Measurements from ENCODE around the gene RPL27. TPM values are rescaled to one million over a fixed set of nuclear protein-coding genes. Genes with fewer than 3 reads are reported as not detected.

Gene RPL27
- total and polyA plus RNA-seq, 2 of the 13 experiments (the other 11 are each of a cell fraction or from before 2014, with no cell fraction given), result 1,585 to 5,840 TPM

DNA sequence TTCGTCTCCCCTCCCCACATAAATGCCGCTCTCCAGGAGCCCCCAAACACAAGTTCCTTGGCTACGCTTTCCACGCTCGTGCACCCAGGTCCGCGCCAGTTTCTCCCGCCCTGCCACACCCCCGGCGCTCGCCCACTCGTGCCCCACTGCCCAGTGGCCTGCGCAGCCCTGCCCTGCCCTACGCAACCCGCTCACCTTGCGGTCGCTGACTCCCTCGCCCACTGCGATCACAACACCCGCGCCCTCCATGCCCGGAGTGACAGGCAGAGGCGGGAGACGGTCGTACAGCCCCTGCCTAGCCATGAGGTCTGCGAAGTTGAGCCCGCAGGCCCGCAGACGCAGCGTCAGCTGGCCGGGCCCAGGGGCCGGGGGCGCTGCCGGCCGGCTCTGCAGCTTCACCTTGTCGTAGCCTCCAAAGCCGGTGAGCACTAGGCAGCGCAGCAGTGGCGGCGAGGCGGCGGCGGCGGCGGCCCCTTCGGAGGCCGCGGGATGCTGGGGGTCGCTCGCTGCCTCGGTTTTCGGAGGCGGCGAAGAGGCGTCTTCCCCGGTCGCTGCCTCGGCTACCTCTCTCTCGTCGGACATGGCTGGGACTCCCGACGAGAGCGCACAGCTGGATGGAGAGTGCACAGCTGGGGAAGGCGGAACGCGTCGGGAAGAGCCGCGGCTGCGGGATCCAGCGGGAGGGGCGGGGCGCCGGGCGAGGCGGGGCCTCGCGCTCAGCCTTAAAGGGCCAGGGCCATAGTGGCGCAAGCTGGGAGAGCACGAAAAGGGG is 23.7 kb downstream of the RPL27 start, which contains the start of gene VAT1 (continued):
- TF ChIP-seq, protein P1, sequence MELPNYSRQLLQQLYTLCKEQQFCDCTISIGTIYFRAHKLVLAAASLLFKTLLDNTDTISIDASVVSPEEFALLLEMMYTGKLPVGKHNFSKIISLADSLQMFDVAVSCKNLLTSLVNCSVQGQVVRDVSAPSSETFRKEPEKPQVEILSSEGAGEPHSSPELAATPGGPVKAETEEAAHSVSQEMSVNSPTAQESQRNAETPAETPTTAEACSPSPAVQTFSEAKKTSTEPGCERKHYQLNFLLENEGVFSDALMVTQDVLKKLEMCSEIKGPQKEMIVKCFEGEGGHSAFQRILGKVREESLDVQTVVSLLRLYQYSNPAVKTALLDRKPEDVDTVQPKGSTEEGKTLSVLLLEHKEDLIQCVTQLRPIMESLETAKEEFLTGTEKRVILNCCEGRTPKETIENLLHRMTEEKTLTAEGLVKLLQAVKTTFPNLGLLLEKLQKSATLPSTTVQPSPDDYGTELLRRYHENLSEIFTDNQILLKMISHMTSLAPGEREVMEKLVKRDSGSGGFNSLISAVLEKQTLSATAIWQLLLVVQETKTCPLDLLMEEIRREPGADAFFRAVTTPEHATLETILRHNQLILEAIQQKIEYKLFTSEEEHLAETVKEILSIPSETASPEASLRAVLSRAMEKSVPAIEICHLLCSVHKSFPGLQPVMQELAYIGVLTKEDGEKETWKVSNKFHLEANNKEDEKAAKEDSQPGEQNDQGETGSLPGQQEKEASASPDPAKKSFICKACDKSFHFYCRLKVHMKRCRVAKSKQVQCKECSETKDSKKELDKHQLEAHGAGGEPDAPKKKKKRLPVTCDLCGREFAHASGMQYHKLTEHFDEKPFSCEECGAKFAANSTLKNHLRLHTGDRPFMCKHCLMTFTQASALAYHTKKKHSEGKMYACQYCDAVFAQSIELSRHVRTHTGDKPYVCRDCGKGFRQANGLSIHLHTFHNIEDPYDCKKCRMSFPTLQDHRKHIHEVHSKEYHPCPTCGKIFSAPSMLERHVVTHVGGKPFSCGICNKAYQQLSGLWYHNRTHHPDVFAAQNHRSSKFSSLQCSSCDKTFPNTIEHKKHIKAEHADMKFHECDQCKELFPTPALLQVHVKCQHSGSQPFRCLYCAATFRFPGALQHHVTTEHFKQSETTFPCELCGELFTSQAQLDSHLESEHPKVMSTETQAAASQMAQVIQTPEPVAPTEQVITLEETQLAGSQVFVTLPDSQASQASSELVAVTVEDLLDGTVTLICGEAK (IDR thresholded peaks at IDR 0.05), result no peak
- TF ChIP-seq, protein P1 (CRISPR knock-in tag; IDR thresholded peaks at IDR 0.05), result peak; percentile 79
- TF ChIP-seq SRY (CRISPR knock-in tag; IDR thresholded peaks at IDR 0.05) (peak; percentile 60), RCOR2 (CRISPR knock-in tag; IDR thresholded peaks at IDR 0.05) (no peak), ZNF326 (CRISPR knock-in tag; IDR thresholded peaks at IDR 0.05; ENCODE audit: borderline replicate concordance) (no peak), FOXK1 (CRISPR knock-in tag; IDR thresholded peaks at IDR 0.05; ENCODE audit: borderline replicate concordance, low read depth) (peak; percentile 48; the same call in 1 of the 2 replicates), DMAP1 (CRISPR knock-in tag; IDR thresholded peaks at IDR 0.05) (peak; percentile 68), ZNF615 (CRISPR knock-in tag; IDR thresholded peaks at IDR 0.05; ENCODE audit: borderline replicate concordance) (no peak), EP300 (IDR thresholded peaks at IDR 0.05; ENCODE audit: low read depth in 2 of 2, low read length in 2 of 2) (no peak), EP300 (CRISPR knock-in tag; IDR thresholded peaks at IDR 0.05; ENCODE audit: borderline replicate concordance) (0 out of 2 replicates have a peak, but pooled peaks have one; percentile 32), ZNF382 (CRISPR knock-in tag; IDR thresholded peaks at IDR 0.05; ENCODE audit: borderline replicate concordance) (no peak), TMF1 (CRISPR knock-in tag; IDR thresholded peaks at IDR 0.05; ENCODE audit: low read depth) (0 out of 2 replicates have a peak, but pooled peaks have one; percentile 20), TGIF2 (CRISPR knock-in tag; IDR thresholded peaks at IDR 0.05) (peak; percentile 88), ZNF354B (CRISPR knock-in tag; IDR thresholded peaks at IDR 0.05) (no peak)
- TF ChIP-seq, protein P2, sequence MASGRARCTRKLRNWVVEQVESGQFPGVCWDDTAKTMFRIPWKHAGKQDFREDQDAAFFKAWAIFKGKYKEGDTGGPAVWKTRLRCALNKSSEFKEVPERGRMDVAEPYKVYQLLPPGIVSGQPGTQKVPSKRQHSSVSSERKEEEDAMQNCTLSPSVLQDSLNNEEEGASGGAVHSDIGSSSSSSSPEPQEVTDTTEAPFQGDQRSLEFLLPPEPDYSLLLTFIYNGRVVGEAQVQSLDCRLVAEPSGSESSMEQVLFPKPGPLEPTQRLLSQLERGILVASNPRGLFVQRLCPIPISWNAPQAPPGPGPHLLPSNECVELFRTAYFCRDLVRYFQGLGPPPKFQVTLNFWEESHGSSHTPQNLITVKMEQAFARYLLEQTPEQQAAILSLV (CRISPR knock-in tag; IDR thresholded peaks at IDR 0.05; ENCODE audit: borderline replicate concordance), result peak; percentile 69; the same call in 1 of the 2 replicates
- TF ChIP-seq, protein P3, sequence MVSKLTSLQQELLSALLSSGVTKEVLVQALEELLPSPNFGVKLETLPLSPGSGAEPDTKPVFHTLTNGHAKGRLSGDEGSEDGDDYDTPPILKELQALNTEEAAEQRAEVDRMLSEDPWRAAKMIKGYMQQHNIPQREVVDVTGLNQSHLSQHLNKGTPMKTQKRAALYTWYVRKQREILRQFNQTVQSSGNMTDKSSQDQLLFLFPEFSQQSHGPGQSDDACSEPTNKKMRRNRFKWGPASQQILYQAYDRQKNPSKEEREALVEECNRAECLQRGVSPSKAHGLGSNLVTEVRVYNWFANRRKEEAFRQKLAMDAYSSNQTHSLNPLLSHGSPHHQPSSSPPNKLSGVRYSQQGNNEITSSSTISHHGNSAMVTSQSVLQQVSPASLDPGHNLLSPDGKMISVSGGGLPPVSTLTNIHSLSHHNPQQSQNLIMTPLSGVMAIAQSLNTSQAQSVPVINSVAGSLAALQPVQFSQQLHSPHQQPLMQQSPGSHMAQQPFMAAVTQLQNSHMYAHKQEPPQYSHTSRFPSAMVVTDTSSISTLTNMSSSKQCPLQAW (CRISPR knock-in tag; IDR thresholded peaks at IDR 0.05), result no peak
- TF ChIP-seq, protein P4, sequence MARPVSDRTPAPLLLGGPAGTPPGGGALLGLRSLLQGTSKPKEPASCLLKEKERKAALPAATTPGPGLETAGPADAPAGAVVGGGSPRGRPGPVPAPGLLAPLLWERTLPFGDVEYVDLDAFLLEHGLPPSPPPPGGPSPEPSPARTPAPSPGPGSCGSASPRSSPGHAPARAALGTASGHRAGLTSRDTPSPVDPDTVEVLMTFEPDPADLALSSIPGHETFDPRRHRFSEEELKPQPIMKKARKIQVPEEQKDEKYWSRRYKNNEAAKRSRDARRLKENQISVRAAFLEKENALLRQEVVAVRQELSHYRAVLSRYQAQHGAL (CRISPR knock-in tag; IDR thresholded peaks at IDR 0.05; ENCODE audit: not compliant biosample characterization), result peak; percentile 84

Measured in HepG2 (cell line).